ENCODE results near the gene JMJD6. TPM values are rescaled to one million over a fixed set of nuclear protein-coding genes. Genes with fewer than 3 reads are reported as not detected.

The JMJD6 gene
- total and polyA plus RNA-seq, 9 of the 15 experiments (the other 6 are each of a cell fraction or from before 2014, with no cell fraction given): 2.5 to 52.3 (median 36.3) TPM

- CTCF ChIA-PET (ENCODE audit: low intra/inter-chr PET ratio): interaction anchor here (0.6 kb wide), 1 partner anchor 39 kb away, joined by 3 read pairs; the partner anchor contains the start of gene JMJD6
- no peak for TF ChIP-seq SFPQ (IDR thresholded peaks at IDR 0.05; ENCODE audit: low read depth, low read length)
- no peak overlapping the region for H2AFZ ChIP-seq (ENCODE audit: low read depth, low read length)
- POLR2A ChIA-PET: interaction anchor here (1.3 kb wide), 1 partner anchor 14 kb away, joined by 3 read pairs; no protein-coding TSS in a partner anchor
- no peak overlapping the region for H3K27ac ChIP-seq (ENCODE audit: extremely low read depth, low read depth, low read length)
- no peaks in the 10 kb centered on the region for H3K9me3 ChIP-seq (replicated peaks; ENCODE audit: control insufficient read depth, insufficient read depth, low read depth, low read length)
- in situ Hi-C loops (cut with MboI): no loop called here
- intact Hi-C loops (cut with micrococcal nuclease): no loop called here
- H3K4me2 ChIP-seq (ENCODE audit: insufficient read depth, low read length): no peak overlapping the region
- peaks cover 11 to 51% of the 10 kb centered on the region in 2 experiments for H3K4me1 ChIP-seq (replicated peaks in 1 of 2; ENCODE audit: control insufficient read depth in 2 of 2, insufficient read depth in 2 of 2, low read length in 2 of 2)
- FAIRE-seq (no peak), DNase-seq (ENCODE audit: extremely low read depth in 1 of 4, low spot score in 3 of 4) (peak in 1 of 4 experiments; percentile 6), ATAC-seq (no peak)
- no peaks in the 10 kb centered on the region for H3K27me3 ChIP-seq (ENCODE audit: control insufficient read depth in 2 of 2, insufficient read depth in 2 of 2, low read length in 2 of 2)
- no peaks in the 10 kb centered on the region; the same call in none of the 2 replicates for H4K20me1 ChIP-seq (replicated peaks; ENCODE audit: control insufficient read depth, insufficient read depth, low read length)
- 71% methylated on average over 23 of the region's 26 CpGs for WGBS (ENCODE audit: insufficient coverage, low coverage, missing lambda C conversion rate)
- no peaks in the 10 kb centered on the region for H3K36me3 ChIP-seq (ENCODE audit: control insufficient read depth, insufficient read depth, low read length)
- no peak overlapping the region for H3K9ac ChIP-seq (ENCODE audit: insufficient read depth in 1 of 2, low read depth in 2 of 2, low read length in 2 of 2)
- no TSS peak for BruUV-seq (replicated peaks)
- no peaks in the 10 kb centered on the region for H3K9me1 ChIP-seq (ENCODE audit: control insufficient read depth, insufficient read depth, low read length)
- no peak overlapping the region for H3K4me3 ChIP-seq
- H3K79me2 ChIP-seq (ENCODE audit: control insufficient read depth, insufficient read depth, low read length): no peaks in the 10 kb centered on the region
Measured at GRCh38 chr17:76687298-76688164, 38.9 kb downstream of the JMJD6 start.
